GM19324 (cell line): ENCODE measurements around the gene SF3A1.
A peak's percentile ranks its signal among the peaks of the same experiment; 100 is the strongest.
"Not testable (repeated sequence)": the region's sequence is repeated elsewhere in the genome, so short reads cannot be mapped to it uniquely, and the experiment has no call there.

Source experiments
- ATAC-seq: cut with Tn5 transposase; IDR thresholded peaks from one replicate; pipeline ENCODE4 v1.9.1; 2021; ENCODE audit warnings: mild to moderate bottlenecking, moderate library complexity; ENCODE audit not compliant: unreplicated experiment, low FRiP score

SF3A1 gene, protein sequence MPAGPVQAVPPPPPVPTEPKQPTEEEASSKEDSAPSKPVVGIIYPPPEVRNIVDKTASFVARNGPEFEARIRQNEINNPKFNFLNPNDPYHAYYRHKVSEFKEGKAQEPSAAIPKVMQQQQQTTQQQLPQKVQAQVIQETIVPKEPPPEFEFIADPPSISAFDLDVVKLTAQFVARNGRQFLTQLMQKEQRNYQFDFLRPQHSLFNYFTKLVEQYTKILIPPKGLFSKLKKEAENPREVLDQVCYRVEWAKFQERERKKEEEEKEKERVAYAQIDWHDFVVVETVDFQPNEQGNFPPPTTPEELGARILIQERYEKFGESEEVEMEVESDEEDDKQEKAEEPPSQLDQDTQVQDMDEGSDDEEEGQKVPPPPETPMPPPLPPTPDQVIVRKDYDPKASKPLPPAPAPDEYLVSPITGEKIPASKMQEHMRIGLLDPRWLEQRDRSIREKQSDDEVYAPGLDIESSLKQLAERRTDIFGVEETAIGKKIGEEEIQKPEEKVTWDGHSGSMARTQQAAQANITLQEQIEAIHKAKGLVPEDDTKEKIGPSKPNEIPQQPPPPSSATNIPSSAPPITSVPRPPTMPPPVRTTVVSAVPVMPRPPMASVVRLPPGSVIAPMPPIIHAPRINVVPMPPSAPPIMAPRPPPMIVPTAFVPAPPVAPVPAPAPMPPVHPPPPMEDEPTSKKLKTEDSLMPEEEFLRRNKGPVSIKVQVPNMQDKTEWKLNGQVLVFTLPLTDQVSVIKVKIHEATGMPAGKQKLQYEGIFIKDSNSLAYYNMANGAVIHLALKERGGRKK

DNA sequence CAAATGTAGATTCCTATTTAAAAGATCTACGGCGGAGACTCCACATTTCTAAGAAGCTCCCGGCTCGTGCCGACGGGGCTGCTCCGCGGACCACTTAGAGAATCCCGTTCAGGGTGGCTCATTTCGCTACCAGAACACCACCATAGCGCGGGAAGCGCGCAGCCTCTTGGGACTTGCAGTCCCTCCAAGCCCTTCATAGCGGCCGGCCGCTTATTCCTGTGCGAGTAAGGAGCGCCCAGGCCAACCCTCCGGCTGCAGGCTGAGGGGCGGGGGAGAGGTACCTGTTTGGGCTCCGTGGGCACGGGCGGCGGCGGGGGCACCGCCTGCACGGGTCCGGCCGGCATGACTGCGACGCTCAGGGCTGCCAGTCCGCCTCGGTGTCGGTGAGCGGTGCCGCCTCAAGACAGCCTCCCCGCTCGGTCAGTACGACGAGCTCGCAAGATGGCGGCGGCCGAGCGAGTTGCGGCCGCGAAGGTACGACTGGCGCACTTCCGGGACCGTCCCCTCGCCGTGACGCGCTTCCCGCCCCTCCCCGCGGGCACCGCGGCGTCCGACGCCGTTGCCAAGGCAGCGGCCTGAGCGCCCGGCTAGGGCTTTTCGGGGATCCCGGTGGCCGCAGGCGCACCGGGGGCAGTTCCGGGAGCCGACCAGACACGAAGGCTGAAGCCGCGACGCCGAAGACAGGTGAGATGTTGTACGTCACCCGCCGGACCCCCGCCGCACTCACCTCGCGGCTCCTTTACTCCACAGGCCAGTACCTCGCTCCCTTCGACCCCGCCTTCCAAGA, at the start of gene SF3A1, which contains the start of gene CCDC157:
Gene SF3A1, minus strand, starts transcription at position 446 of the 787 bp plus-strand sequence. Its CDS starts 102 bp downstream, at position 344.
Gene CCDC157, plus strand, starts transcription at position 559 of the 787 bp plus-strand sequence. CDS start 8,994 bp downstream, outside the sequence.
- peak; percentile 95 for ATAC-seq

DNA sequence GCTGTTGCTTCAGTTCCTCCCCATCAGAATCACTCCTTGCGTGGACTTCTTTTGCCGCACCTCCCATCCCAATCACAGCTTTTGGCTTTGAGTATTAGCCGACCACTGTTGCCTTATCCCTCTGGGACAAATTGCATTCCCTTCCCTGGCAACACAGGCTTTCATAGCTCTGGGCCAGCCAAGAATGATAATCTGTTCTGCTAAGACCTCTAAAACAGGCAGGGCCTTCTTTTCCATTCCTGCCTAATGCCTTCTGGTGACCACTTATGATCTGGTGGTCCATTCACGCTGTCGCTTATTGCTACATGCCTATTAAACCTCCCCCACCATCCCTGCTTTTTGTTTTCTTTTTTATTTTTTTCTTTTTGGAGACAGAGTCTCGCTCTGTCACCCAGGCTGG, 49.7 kb upstream of the SF3A1 start:
- ATAC-seq: no peak

DNA sequence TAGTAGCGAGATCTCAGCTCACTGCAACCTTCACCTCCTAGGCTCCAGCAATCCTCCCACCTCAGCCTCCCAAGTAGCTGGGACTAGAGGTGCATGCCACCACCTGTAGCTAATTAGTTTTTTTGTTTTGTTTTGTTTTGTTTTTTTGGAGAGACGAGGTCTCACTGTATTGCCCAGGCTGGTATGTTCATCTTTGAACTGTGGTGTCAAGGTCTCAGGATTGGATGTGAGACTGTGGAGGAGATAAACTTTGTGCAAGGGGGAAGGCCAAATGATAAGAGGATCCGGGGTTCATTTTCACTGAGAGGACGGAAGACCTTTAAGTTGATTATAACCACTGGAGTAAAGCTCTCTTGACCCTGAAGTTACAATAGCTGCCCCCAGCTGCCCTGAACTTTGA, 49.0 kb upstream of the SF3A1 start:
- no peak for ATAC-seq

DNA sequence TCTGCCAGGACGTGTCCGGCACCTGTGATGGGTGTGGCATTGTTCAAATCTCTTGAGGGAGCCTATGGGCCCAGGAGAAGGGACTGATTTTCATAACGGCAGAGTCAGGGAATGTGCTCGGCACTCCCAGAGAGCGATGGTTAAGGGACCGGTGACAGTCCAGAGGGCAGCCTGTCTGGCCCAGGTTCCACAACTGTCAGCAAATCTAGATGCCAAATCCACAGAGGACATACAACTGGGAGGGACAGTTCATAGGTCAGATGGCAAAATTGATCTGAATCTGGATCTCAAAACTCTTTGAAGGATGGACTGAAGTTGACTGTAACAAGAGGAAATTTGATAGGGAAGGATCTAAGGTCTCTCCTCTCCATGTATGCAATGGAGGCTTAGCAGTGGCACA, 47.6 kb upstream of the SF3A1 start:
- ATAC-seq: no peak

DNA sequence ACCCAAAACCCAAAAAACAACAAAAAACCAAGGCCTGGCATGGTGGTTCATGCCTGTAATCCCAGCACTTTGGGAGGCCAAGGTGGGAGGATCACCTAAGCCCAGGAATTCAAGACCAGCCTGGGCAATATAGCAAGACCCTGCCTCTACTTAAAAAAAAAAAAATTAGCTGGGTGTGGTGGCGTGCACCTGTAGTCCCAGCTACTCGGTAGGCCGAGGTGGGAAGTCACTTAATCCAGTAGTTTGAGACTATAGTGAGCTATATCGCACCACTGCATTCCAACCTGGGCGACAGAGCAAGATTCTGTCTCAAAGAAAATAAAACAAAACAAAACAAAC, 46.0 kb upstream of the SF3A1 start:
- not testable (repeated sequence) for ATAC-seq

DNA sequence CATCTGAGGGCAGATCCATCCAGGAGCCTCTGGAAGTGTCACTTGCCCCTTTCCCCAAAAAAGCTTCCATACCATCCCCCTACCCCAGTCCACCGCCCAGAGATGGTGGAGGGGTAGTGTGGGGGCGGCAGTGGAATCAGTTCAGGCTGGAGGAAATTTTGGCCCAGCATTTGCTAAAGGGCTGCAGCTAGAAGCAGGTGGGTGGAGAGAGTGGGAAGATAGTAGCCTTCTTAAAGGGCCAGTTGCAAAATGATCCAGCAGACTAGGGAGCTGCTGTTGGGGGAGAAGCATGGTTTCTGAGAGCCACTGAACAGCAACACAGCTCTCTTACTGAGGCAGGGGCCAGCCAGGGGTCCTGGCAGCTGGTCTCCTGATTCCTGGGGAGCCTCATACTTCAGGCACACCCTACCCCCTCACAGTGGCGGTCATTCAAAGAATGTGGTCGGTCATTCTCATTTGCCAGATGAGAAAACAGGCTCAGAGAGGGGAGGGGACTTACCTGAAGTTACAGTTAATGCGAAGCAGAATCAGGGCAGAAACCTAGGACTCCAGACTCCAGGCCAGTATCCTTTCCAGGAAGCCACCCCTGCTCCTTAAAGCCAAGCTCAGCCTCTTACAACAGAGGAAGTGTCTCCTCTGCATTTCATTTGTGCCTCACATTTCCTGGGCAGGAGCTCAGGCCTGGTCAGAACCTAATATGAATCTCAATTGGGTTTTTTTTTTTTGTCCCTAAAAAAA, 45.5 kb upstream of the SF3A1 start:
- ATAC-seq: no peak

DNA sequence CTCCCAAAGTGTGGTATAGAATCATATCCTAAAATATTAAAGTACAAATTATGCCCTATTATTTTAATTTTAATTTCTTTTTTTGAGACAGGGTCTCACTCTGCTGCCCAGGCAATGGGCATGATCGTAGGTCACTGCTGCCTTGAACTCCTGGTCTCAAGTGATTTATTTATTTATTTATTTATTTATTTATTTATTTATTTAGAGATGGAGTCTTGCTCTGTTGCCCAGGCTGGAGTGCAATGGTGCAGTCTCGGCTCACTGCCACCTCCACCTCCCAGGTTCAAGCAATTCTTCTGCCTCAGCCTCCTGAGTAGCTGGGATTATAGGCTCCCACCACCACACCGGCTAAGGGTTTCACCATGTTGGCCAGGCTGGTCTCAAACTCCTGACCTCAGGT, 44.3 kb upstream of the SF3A1 start:
- not testable (repeated sequence) for ATAC-seq

DNA sequence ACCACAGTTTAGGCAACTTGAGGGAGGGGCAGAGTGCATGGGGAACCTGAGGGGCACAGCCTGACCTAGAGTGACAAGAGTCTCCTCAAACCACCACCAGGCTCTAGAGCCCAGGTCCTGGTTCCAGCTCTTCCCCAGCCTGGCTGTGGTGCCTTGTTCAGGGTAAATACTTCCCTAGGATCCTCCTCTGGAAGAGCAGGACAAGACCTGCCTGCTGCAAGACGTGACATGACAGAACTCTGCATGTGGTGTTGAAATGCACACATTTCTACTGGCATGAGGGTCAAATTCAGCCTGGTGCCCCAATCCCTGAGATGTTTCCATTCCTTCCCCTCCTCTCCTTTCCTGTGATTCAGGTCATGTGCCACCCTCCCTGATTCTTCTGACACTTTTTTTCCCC, 43.5 kb upstream of the SF3A1 start:
- no peak for ATAC-seq

DNA sequence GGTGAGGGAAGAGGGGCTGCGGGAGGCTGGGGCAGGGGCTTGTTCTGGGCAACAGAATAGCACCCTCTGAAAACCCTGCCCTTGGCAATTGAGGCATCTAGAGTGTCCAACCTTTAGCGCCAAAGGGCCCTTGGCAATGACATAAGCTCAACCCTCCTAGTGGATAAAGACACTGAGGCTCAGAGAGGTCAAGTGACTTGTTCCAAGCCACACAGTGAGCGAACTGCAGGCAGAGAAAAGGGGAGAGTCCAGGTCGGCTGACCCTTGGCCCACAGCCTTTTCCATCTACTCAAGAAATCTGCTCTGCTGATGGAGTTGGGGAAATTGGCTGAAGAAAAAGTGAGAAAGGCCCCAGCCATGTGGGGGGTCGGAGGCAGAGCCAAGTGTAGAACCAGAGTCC, 43.0 kb upstream of the SF3A1 start:
- no peak for ATAC-seq

DNA sequence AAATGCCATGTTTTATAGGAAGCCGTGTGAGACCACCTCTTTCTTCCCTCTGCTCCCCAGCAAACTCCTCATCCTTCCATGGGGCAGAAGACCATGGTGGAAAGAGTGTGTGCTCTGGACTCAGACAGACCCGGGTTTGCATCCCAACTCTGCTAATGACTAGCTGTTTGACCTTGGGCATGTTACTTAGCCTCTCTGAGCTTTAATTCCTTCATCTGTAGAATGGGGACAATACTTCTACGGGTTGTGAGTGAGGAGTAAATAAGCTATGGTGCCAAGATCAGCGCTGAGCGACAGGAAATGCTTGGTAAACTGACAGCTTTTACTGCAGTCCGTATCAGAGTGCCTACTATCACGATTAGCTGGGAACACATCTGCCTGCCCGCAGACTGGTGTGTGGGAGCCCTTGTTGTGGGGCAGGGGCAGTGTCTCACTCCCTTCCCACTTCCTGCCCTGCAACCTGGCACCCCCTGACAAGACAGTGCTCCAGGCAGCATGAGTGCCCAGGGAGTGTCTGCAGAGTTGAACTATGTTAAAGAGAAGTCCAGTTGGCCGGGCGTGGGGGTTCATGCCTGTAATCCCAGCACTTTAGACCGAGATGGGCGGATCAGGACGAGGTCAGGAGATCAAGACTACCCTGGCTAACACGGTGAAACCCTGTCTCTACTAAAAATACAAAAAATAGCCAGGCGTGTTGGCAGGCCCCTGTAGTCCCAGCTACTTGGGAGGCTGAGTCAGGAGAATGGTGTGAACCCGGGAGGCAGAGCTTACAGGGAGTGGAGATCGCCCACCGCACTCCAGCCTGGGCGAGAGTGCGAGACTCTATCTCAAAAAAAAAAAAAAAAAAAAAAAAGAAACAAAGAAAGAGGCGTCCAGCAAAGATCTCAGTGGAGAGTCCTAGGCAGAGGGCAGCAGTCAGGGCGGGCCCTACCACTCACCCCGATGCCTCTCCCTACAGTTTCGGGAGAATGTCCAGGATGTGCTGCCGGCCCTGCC, 42.3 kb upstream of the SF3A1 start:
- ATAC-seq: no peak

DNA sequence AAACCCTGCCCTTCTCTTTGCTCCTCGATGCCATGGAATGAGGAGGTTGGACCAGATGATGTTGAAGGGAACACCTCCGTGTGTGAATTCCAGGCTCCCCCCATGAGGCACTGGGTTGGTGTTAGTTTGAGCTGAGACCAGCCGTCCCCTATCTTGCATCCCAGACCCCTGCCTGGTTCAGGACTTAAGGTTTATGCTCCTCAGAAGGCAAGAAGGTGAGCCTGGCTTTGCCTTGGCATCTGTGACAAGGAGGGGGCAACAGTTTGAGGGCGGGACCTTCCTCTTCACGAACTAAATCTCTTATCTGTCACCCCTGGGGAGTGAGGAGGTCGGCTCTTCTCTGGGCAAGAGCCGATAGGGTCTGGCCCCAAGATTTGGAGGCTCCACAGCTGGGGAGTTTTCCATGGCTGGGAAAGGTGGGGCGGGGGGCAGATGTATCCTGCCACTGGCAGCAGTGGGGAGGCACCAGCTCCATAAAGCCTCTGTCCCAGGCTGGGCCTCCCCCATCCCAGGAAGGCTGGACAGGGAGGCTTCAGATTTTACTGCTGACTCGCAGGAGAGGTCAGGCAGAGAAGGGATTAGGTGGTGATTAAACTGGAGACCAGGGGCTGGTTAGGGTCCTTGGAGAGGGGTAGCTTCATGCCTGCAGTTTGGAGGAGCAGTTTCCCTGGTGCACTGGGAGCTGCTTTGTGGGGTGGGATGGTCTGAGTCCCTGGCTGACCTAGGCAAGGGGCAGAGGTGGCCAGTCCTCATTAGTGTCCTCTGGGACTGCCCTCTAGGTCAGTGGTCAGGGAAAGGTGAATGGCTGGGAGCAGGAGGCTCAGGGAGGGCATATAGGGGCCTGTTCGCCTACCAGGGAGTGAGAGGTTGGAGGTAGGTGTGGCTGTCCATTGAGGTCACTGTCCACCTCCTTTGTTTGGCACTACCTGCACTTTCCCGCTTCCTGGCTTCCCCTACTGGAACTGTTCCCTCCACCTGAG, 41.3 kb upstream of the SF3A1 start:
- no peak for ATAC-seq

DNA sequence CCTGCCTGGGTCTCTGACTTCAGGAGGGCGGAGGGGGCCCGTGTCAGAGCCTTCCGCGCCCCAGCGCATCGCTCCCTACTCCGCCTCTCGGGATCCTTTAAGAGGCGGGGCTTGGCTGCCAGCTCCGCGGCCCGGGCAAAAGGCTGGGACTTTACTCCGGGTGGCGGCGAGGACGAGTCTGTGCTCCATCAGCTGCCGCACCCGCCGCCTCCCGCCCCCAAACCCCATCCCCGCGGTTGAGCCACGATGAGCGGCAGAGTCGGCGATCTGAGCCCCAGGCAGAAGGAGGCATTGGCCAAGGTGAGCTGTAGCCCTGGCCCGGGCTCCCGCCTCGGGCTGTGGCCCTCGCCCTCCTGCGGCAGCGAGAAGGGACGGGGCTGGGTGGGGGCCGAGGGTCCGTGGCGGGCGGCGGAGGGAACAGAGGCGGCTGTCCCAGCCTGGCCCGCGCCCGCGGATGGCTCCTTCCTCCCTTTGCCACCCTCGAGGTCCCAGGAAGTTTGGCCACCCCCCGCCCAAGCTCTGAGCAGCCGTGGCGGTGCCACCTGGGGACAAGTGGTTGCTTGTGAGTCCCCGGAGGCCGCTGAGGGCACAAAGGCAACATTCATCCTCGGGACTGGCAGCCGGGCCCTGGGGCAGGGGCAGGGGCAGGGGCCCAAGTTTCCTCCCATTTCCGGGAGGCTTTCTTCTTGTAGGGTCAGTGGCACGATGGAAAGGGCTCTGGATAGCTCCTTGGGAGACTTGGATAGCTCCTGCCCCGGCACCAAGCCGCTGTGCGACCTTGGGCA, 40.4 kb upstream of the SF3A1 start, which contains the start of gene SEC14L2:
Gene SEC14L2, plus strand, starts transcription at position 148 of the 785 bp plus-strand sequence. Its CDS starts 99 bp downstream, at position 247.
- ATAC-seq: no peak

DNA sequence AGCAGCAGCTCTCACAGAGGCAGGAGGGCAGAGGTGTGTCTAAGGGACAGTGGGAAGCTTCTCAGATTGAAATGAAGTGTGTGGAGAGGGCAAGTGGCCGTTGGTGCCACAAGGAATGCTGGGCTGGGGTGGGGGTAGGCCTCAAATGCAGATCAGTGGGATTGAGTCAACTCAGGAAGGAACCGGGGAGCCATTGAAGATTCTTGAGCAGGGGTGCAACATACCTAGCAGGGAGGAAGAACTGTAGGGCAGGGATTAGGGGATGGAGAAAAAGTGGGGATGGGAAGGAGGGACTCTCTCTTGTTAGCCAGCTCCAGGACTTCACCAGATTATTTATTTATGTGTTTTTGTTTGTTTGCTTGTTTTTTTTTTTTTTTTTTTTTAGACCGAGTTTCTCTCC, 37.2 kb upstream of the SF3A1 start:
- no peak for ATAC-seq

DNA sequence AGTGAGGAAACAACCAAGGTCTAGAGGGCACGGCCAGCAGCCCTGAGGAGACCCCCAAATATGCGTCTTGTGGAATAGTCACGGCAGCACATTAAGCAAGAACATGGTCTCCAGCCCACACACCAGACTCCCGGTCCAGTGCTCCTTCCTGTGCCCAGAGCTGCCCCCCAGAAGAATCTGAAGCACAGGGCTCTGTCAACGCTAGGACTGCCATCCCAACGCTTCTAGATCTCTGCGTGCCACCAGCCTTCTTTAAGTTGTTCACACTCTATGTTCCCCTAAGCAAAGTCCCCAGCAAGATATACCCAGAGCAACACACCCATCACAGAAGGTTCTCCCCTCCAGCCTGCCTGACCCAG, 36.6 kb upstream of the SF3A1 start:
- ATAC-seq: no peak

DNA sequence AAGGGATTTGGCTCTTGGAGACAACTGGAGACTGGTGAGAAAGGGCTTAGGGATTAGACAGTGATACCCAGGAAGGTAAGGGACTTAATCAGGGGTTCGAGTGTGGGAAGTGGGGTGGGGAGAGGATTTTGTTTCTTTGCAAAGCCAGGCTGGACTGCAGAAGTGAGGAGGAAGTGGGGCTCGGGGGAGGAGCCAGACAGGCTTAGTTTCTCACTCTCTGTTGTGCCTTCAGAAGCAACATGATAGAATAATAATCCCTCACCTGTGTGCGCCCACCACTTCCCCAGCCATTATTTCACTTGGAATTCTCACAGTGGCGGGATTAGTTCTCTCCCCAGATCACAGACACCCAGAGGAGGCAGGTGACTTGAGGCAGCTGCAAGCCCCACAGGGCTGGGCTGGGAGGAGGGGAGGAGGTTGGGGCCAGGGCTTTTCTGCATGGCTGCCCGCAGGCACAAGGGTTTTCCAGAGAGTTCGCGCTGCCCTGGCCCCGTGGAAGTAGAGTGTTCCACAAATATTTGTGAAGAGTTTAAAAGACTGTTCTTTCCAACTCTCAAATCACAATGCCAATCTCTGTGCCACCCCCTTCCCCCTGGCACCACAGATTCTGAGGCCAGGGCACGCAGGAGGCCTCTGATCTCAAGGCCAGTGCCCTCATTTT, 36.1 kb upstream of the SF3A1 start:
- no peak for ATAC-seq

DNA sequence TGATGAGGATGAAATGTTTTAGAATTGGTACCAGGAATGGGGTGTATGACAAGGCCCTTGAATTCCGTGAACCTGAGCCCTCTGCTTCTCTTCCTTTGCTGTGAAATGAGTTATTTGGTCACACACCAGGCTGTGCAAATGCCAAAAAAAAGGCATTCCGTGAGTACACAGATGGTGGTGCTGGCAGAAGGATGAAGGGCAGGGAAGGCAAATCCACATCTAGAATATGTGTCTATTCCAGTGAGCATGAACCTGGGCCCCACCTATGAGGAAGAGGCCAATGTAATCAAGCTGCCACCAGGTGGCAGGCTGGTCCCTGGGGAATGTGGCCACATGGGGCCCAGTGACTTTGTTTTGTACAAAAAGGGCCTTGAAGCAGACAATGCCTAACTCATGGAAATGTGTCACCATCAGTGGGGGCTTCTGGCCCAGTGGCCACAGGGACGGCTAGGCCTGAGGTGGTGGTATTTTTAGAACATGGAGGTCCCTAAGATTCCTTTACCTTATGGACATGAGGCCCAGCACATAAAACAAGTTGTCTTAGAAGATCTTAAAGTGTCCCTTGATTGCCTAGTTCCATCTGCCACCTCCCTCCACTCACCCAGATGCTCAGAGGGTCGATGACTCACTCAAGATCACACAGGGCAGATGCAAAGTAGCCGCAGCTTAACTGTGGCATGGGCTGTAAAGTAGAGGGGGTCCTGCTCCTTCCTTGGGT, 34.4 kb upstream of the SF3A1 start:
- no peak for ATAC-seq
